Measurements from ENCODE around the gene SUGP2. TPM values are rescaled to one million over a fixed set of nuclear protein-coding genes. Genes with fewer than 3 reads are reported as not detected.
A peak's percentile ranks its signal among the peaks of the same experiment; 100 is the strongest.
"Not testable (repeated sequence)": the region's sequence is repeated elsewhere in the genome, so short reads cannot be mapped to it uniquely, and the experiment has no call there.

The SUGP2 gene
- total RNA-seq, 1 donor from 2014 or later = 71.9 TPM

DNA sequence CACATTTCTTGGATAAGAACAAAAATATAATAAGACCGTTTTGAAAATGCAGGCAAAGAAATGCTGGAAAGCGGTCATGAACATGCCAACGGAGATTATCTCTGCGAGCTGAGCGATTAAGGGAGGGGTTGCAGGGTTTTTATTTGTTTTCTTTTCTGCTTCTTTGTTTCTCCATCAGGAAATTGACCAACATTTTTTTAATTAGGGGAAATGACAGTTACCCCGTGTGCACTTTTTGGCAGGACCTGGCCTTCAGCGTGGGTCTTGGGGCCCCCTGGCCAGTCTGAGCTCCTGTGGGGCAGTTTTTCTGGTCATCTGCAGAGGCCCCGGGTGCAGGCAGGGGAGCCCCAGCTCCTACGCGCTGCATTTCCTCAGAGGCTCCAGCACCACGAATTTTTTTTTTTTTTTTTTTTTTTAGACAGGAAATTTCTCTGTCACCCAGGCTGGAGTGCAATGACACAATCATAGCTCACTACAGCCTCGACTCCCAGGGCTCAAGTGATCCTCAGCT lies 61.0 kb downstream of the SUGP2 start:
- peak; percentile 37 for DNase-seq
- intact Hi-C loops (cut with micrococcal nuclease) = no loop called here
- ATAC-seq = peak; percentile 35

DNA sequence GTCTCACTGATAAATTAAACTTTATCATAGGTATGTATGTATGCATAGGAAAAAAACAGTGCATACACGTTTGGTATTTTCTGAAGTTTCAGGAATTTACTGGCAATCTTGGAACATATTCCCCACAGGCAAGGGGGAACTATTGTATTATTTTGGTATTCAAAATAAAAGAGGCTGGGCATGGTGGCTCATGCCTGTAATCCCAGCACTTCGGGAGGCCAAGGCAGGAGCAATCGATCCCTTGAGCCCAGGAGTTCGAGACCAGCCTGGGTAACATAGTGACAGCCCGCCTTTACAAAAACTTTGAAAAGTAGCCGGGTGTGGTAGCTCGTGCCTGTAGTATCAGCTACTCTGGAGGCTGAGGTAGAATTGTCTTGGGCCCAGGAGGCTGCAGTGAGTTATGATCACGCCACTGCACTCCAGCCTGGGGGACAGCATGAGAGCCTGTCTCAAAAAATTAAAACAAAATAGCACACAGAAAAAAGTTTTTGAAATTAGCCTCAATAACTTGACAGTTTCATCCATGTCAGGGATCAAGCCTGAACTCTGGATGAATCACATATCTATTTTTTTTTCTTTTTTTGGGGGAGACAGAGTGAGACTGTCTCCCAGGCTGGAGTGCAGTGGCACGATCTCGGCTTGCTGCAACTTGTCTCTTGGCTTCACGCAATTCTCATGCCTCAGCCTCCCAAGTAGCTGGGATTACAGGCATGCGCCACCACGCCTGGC lies 63.2 kb downstream of the SUGP2 start:
- ATAC-seq (no peak), DNase-seq (no peak)
- intact Hi-C loops (cut with micrococcal nuclease) = no loop called here

GRCh38 chr19:18967358-18968146 lies 65.8 kb downstream of the SUGP2 start:
- ATAC-seq (peak; percentile 74), DNase-seq (peak; percentile 73)
- intact Hi-C loops (cut with micrococcal nuclease) = no loop called here

DNA sequence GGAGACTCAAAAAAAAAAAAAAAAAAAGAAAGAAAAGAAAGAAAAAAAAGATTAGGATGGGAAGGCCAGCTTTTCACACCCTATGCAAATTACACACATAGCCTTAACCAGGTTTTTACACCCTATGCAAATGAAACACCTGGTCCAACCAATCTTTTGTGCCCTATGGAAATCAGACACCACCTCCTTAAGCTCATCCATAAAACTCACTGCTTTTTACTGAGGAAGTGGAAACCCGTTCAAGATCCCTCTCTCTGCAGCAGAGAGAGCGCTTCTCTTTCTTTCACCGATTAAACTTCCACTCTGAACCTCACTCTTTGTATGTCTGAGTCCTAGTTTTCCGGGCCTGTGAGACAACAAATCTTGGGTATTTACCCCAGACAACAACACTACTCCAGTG lies 67.0 kb downstream of the SUGP2 start:
- no peak for ATAC-seq

DNA sequence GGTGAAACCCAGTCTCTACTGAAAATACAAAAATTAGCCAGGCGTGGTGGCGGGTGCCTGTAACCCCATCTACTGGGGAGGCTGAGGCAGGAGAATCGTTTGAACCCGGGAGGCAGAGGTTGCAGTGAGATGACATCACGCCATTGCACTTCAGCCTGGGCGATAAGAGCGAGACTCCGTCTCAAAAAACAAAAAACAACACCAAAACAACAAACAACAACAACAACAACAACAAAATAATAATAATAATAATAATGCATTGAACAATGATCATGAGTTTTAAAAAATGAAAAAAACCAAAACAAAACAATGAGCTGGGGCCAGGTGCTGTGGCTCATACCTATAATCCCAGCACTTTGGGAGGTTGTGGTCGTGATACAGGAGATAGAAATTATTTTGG lies 69.2 kb downstream of the SUGP2 start:
- DNase-seq (no peak), ATAC-seq (no peak)
- intact Hi-C loops (cut with micrococcal nuclease) = no loop called here

More for the DNA sequence above, 67.0 kb downstream of the SUGP2 start:
- no peak for DNase-seq
- intact Hi-C loops (cut with micrococcal nuclease) = no loop called here

- no peak for DNase-seq
- intact Hi-C loops (cut with micrococcal nuclease) = no loop called here
- ATAC-seq = no peak
Observed at GRCh38 chr19:18961767-18962620, 71.3 kb downstream of the SUGP2 start.

DNA sequence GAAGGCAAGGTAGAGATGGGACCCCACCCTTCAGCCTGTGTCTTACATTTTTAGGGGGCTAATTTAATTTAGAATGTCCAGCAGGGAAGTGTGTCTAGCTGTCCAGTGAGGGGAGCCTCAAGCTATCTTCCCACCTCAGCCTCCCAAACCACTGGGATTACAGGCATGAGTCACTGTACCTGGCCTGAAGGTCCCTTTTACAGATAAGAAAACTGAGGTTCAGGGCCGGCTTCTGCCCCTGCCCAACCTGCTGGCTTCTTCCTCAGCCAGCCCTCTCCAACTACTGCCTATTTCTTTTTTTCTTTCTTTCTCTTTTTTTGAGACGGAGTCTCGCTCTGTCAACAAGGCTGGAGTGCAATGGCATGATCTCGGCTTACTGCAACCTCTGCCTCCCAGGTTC lies 72.9 kb downstream of the SUGP2 start:
- ATAC-seq = no peak
- intact Hi-C loops (cut with micrococcal nuclease) = no loop called here
- no peak for DNase-seq

DNA sequence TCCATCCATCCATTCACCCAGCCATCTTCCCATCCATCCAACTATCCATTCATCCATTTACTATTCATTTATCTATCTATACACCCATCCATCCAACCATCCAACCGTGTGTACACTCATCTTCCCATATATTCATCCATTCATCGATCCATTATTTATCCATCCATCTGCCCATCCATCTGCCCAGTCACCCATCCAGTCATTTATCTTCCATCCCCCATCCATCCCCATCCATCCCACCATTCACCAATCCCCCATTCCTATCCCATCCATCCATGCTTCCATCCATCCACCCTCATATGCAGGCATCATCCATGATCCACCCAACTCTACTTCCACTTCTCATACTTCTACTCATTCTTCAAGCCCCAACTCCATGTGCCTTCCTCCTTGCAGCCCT lies 78.3 kb downstream of the SUGP2 start:
- intact Hi-C loops (cut with micrococcal nuclease) = no loop called here
- DNase-seq (no peak), ATAC-seq (no peak)

- ATAC-seq (no peak), DNase-seq (no peak)
- intact Hi-C loops (cut with micrococcal nuclease) = no loop called here
Observed at GRCh38 chr19:18954094-18954493, 79.2 kb downstream of the SUGP2 start.

GRCh38 chr19:18952364-18953003 lies 80.8 kb downstream of the SUGP2 start:
- intact Hi-C loops (cut with micrococcal nuclease); DNase-seq: not testable (repeated sequence)

GRCh38 chr19:18951721-18952281 lies 81.5 kb downstream of the SUGP2 start:
- intact Hi-C loops (cut with micrococcal nuclease) = no loop called here
- DNase-seq (no peak), ATAC-seq (no peak)

More at GRCh38 chr19:18952364-18953003, 80.8 kb downstream of the SUGP2 start:
- not testable (repeated sequence) for ATAC-seq

DNA sequence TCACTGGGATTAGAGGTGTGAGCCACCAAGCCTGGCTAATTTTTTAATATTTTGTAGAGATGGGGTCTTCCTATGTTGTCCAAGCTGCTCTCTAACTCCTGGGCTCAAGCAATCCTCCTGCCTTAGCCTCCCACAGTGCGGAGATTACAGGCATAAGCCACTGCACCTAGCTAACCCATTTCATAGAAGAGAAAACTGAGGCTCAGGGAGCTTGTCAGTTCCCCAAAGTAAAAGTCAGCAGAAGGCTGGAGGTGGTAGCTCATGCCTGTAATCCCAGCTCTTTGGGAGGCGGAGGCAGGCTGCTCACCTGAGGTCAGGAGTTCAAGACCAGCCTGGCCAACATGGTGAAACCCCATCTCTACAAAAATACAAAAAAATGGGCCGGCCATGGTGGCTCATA lies 83.5 kb downstream of the SUGP2 start:
- DNase-seq (no peak), ATAC-seq (no peak)
- intact Hi-C loops (cut with micrococcal nuclease) = no loop called here

GRCh38 chr19:18948976-18949356 lies 84.4 kb downstream of the SUGP2 start:
- DNase-seq (no peak), ATAC-seq (no peak)
- intact Hi-C loops (cut with micrococcal nuclease) = no loop called here

- DNase-seq (no peak), ATAC-seq (no peak)
- intact Hi-C loops (cut with micrococcal nuclease) = no loop called here
Observed at GRCh38 chr19:18948075-18948975, 85.0 kb downstream of the SUGP2 start.

DNA sequence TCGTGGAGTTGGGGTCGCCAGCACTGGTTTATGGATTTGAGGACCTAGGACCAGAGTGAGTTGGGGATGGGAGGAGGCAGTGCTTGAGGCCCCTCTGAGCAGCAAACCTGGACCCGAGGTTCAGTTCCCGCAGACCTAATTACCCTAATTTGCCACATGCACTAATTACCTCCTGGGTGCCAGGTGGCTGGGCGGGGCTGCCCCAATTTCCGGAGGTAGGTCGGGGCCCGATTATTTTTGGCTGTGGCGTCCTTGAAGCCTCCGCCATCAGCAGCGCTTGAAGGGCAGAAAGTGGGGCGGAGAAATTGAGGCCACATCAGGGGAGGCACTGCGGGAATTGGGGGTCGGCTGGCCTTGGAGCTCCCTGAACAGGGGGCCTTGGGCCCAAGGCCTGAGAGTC lies 86.4 kb downstream of the SUGP2 start:
- intact Hi-C loops (cut with micrococcal nuclease) = no loop called here
- ATAC-seq = no peak
- DNase-seq = no peak

DNA sequence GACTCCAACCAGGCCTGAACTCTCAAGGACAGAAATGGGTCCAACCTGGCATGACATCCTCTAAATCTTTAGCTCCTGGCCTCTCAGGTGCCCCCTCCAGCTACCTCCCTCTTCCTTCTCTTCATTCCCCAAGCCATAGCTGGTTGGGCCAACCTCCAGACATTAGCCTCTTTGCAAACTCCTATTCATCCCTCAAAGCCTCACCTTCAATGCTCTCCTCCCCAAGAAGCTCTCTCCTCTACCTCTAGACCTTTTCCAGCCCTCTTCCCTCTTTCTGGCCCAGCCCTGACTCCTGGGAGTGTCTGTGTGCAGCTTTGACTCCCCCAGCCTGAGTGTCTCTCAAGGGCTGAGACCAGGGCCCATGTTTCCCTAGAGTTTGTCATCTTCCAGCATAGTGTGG lies 87.0 kb downstream of the SUGP2 start:
- intact Hi-C loops (cut with micrococcal nuclease) = no loop called here
- DNase-seq (no peak), ATAC-seq (no peak)

GRCh38 chr19:18945297-18945696 lies 88.0 kb downstream of the SUGP2 start:
- ATAC-seq (no peak), DNase-seq (no peak)
- intact Hi-C loops (cut with micrococcal nuclease) = no loop called here

- DNase-seq (no peak), ATAC-seq (no peak)
- intact Hi-C loops (cut with micrococcal nuclease) = no loop called here
Observed at GRCh38 chr19:18943465-18943864, 89.9 kb downstream of the SUGP2 start.

Measured in left ventricle myocardium superior (tissue), 1 donor.